HepG2 (cell line): ENCODE measurements around the gene NOX3. TPM values are rescaled to one million over a fixed set of nuclear protein-coding genes. Genes with fewer than 3 reads are reported as not detected.

Source experiments
- ATM ChIP-seq: fragments of 450-650 bp; IDR thresholded peaks from 2 replicates; pipeline ENCODE4 v1.7.1; 2017; ENCODE audit warnings: mild to moderate bottlenecking, borderline replicate concordance
- CREB1 ChIP-seq, 2 experiments: fragments of 450-650 bp in 1 of 2; IDR thresholded peaks; 2 replicates each; pipeline ENCODE4 v1.6.1; 2016 to 2017; ENCODE audit warnings: control low read depth in 1 of 2, mild to moderate bottlenecking in 1 of 2, missing compliant biosample characterization in 1 of 2, missing genetic modification characterization in 1 of 2
- FOSL2 ChIP-seq: sonication (generic); formaldehyde crosslinking; IDR thresholded peaks from 2 replicates; pipeline ENCODE4 v1.4.0; 2020; ENCODE audit warnings: missing genetic modification reagents
- FOXA3 ChIP-seq: IDR thresholded peaks from 2 replicates; pipeline ENCODE4 v1.6.1; 2016; ENCODE audit warnings: missing genetic modification reagents, missing compliant biosample characterization
- HMG20A ChIP-seq: IDR thresholded peaks from 2 replicates; pipeline ENCODE4 v1.6.1; 2016; ENCODE audit warnings: borderline replicate concordance
- MTF2 ChIP-seq: sonication (generic); formaldehyde crosslinking; IDR thresholded peaks from 2 replicates; pipeline ENCODE4 v1.5.0; 2020; ENCODE audit warnings: missing genetic modification reagents, borderline replicate concordance
- NCOR1 ChIP-seq: fragments of 200-600 bp; sonication (generic); IDR thresholded peaks from 2 replicates; pipeline ENCODE4 v1.7.0; 2017; ENCODE audit warnings: antibody characterized with exemption, low read length, borderline replicate concordance
- NR2C2 ChIP-seq: sonication (generic); formaldehyde crosslinking; IDR thresholded peaks from 2 replicates; pipeline ENCODE4 v1.4.0; 2020; ENCODE audit warnings: missing genetic modification reagents, mild to moderate bottlenecking, moderate library complexity, borderline replicate concordance
- POGZ ChIP-seq: sonication (generic); formaldehyde crosslinking; IDR thresholded peaks from 2 replicates; pipeline ENCODE4 v1.4.0; 2020; ENCODE audit warnings: mild to moderate bottlenecking, missing genetic modification reagents
- RARA ChIP-seq: IDR thresholded peaks from 2 replicates; pipeline ENCODE4 v1.6.1; 2016; ENCODE audit warnings: missing genetic modification reagents, missing compliant biosample characterization
- RCOR2 ChIP-seq: IDR thresholded peaks from 2 replicates; pipeline ENCODE4 v1.6.1; 2016; ENCODE audit warnings: missing biosample characterization, missing genetic modification reagents
- RFX3 ChIP-seq: IDR thresholded peaks from 2 replicates; pipeline ENCODE4 v1.6.1; 2016; ENCODE audit warnings: missing biosample characterization, missing genetic modification reagents
- SAP130 ChIP-seq: IDR thresholded peaks from 2 replicates; pipeline ENCODE4 v1.6.1; 2016; ENCODE audit warnings: low read depth
- SOX6 ChIP-seq, 2 experiments: fragments of 450-650 bp in 1 of 2; sonication (generic) in 1 of 2; formaldehyde crosslinking in 1 of 2; IDR thresholded peaks; 2 replicates each; pipeline versions ENCODE4 v1.4.0 to v1.6.1; 2017 to 2020; ENCODE audit warnings: antibody characterized with exemption in 1 of 2, mild to moderate bottlenecking in 1 of 2, missing genetic modification reagents in 1 of 2
- THAP11 ChIP-seq: IDR thresholded peaks from 2 replicates; pipeline ENCODE4 v1.6.1; 2016; ENCODE audit warnings: missing biosample characterization, missing genetic modification reagents
- polyA plus RNA-seq, 8 experiments: library from polyadenylated mRNA; depleted of rRNA in 3 of 8; stranded (reverse) in 7 of 8; unstranded in 1 of 8; fragments of >200 nt; fragmentation: Illumina TruSeq in 4 of 8; extraction: Trizol in 4 of 8; gene quantifications; 2 replicates each; pipeline versions ENCODE4 v1.2.1 to v1.2.3, GENCODE V29; 2011 to 2016; ENCODE audit warnings: low read depth in 4 of 8, missing spikeins in 1 of 8, mixed read lengths in 1 of 8; ENCODE audit not compliant: insufficient read depth in 1 of 8
- total RNA-seq, 5 experiments: library from RNA; depleted of rRNA; stranded (reverse); fragments of >200 nt; fragmentation: Illumina TruSeq; extraction: Trizol; gene quantifications; 2 replicates each; pipeline ENCODE4 v1.2.3, GENCODE V29; 2016; ENCODE audit warnings: low read depth in 1 of 5
- TF ChIP-seq, protein P1 (sequence below): sonication (generic); formaldehyde crosslinking; conservative IDR thresholded peaks from 2 replicates; pipeline ENCODE4 v1.4.0; 2020; ENCODE audit warnings: mild to moderate bottlenecking, missing genetic modification reagents, moderate library complexity
- TF ChIP-seq, protein P2 (sequence below): sonication (generic); formaldehyde crosslinking; IDR thresholded peaks from 2 replicates; pipeline ENCODE4 v1.4.0; 2020; ENCODE audit warnings: missing genetic modification reagents, borderline replicate concordance
- TF ChIP-seq, protein P3 (sequence below): sonication (generic); formaldehyde crosslinking; IDR thresholded peaks from 2 replicates; pipeline ENCODE4 v1.4.0; 2020; ENCODE audit warnings: missing genetic modification reagents
- TF ChIP-seq, protein P4 (sequence below): IDR thresholded peaks from 2 replicates; pipeline ENCODE4 v1.6.1; 2016
- TF ChIP-seq, protein P5 (sequence below): sonication (generic); formaldehyde crosslinking; conservative IDR thresholded peaks from 2 replicates; pipeline ENCODE4 v1.8.0; 2022; ENCODE audit warnings: missing genetic modification reagents

NOX3 gene
- total and polyA plus RNA-seq, 2 of the 13 experiments (the other 11 are each of a cell fraction or from before 2014, with no cell fraction given) = 0.09 to 0.18 TPM

DNA sequence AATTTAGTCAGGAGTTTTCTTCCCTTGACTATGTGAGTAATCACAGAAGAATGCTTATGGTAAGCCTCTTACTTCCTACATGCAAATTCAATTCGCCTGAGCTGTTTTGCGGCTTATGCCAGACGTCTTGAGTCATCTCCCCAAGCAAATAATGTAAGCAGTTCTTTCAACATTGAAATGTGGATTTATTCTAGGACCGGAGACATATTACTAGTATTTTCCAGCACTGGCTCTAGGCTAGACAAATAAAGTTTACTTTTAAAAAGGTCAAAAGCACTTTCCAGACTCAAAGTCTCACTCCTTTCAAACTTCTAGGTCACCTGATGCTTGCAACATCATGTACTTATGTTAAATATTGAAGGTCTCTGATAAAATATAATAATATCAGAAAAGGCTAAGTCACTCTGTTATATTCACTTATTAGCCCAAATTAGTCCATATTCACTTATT is 38.1 kb upstream of the NOX3 start (continued):
- TF ChIP-seq, protein P1, sequence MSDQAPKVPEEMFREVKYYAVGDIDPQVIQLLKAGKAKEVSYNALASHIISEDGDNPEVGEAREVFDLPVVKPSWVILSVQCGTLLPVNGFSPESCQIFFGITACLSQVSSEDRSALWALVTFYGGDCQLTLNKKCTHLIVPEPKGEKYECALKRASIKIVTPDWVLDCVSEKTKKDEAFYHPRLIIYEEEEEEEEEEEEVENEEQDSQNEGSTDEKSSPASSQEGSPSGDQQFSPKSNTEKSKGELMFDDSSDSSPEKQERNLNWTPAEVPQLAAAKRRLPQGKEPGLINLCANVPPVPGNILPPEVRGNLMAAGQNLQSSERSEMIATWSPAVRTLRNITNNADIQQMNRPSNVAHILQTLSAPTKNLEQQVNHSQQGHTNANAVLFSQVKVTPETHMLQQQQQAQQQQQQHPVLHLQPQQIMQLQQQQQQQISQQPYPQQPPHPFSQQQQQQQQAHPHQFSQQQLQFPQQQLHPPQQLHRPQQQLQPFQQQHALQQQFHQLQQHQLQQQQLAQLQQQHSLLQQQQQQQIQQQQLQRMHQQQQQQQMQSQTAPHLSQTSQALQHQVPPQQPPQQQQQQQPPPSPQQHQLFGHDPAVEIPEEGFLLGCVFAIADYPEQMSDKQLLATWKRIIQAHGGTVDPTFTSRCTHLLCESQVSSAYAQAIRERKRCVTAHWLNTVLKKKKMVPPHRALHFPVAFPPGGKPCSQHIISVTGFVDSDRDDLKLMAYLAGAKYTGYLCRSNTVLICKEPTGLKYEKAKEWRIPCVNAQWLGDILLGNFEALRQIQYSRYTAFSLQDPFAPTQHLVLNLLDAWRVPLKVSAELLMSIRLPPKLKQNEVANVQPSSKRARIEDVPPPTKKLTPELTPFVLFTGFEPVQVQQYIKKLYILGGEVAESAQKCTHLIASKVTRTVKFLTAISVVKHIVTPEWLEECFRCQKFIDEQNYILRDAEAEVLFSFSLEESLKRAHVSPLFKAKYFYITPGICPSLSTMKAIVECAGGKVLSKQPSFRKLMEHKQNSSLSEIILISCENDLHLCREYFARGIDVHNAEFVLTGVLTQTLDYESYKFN = peak; percentile 28; the same call in 1 of the 2 replicates
- TF ChIP-seq SAP130 (CRISPR knock-in tag) (0 out of 2 replicates have a peak, but pooled peaks have one; percentile 31), FOSL2 (CRISPR knock-in tag) (peak; percentile 97), HMG20A (peak; percentile 24; the same call in 1 of the 2 replicates), ATM (no peak), RARA (CRISPR knock-in tag) (peak; percentile 78), SOX6 (IDR thresholded peaks at IDR 0.05) (no peak), SOX6 (CRISPR knock-in tag; IDR thresholded peaks at IDR 0.05) (peak; percentile 30; the same call in 1 of the 2 replicates), NCOR1 (peak; percentile 56; the same call in 1 of the 2 replicates), NR2C2 (CRISPR knock-in tag) (peak; percentile 43; the same call in 1 of the 2 replicates), RCOR2 (CRISPR knock-in tag) (peak; percentile 59; the same call in 1 of the 2 replicates), POGZ (0 out of 2 replicates have a peak, but pooled peaks have one; percentile 35), CREB1 (IDR thresholded peaks at IDR 0.05) (no peak), CREB1 (CRISPR knock-in tag; IDR thresholded peaks at IDR 0.05) (peak; percentile 37; the same call in 1 of the 2 replicates), RFX3 (CRISPR knock-in tag) (no peak), THAP11 (peak; percentile 16; the same call in 1 of the 2 replicates), FOXA3 (CRISPR knock-in tag) (peak; percentile 44; the same call in 1 of the 2 replicates), MTF2 (CRISPR knock-in tag) (no peak)
- TF ChIP-seq, protein P2, sequence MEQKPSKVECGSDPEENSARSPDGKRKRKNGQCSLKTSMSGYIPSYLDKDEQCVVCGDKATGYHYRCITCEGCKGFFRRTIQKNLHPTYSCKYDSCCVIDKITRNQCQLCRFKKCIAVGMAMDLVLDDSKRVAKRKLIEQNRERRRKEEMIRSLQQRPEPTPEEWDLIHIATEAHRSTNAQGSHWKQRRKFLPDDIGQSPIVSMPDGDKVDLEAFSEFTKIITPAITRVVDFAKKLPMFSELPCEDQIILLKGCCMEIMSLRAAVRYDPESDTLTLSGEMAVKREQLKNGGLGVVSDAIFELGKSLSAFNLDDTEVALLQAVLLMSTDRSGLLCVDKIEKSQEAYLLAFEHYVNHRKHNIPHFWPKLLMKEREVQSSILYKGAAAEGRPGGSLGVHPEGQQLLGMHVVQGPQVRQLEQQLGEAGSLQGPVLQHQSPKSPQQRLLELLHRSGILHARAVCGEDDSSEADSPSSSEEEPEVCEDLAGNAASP (CRISPR knock-in tag) = peak; percentile 31; the same call in 1 of the 2 replicates
- TF ChIP-seq, protein P3, sequence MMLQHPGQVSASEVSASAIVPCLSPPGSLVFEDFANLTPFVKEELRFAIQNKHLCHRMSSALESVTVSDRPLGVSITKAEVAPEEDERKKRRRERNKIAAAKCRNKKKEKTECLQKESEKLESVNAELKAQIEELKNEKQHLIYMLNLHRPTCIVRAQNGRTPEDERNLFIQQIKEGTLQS = peak; percentile 82; the same call in 1 of the 2 replicates
- TF ChIP-seq, protein P4, sequence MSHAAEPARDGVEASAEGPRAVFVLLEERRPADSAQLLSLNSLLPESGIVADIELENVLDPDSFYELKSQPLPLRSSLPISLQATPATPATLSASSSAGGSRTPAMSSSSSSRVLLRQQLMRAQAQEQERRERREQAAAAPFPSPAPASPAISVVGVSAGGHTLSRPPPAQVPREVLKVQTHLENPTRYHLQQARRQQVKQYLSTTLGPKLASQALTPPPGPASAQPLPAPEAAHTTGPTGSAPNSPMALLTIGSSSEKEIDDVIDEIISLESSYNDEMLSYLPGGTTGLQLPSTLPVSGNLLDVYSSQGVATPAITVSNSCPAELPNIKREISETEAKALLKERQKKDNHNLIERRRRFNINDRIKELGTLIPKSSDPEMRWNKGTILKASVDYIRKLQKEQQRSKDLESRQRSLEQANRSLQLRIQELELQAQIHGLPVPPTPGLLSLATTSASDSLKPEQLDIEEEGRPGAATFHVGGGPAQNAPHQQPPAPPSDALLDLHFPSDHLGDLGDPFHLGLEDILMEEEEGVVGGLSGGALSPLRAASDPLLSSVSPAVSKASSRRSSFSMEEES (CRISPR knock-in tag) = peak; percentile 39; the same call in 1 of the 2 replicates
- TF ChIP-seq, protein P5, sequence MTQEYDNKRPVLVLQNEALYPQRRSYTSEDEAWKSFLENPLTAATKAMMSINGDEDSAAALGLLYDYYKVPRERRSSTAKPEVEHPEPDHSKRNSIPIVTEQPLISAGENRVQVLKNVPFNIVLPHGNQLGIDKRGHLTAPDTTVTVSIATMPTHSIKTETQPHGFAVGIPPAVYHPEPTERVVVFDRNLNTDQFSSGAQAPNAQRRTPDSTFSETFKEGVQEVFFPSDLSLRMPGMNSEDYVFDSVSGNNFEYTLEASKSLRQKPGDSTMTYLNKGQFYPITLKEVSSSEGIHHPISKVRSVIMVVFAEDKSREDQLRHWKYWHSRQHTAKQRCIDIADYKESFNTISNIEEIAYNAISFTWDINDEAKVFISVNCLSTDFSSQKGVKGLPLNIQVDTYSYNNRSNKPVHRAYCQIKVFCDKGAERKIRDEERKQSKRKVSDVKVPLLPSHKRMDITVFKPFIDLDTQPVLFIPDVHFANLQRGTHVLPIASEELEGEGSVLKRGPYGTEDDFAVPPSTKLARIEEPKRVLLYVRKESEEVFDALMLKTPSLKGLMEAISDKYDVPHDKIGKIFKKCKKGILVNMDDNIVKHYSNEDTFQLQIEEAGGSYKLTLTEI = no peak
